HepG2 (cell line): ENCODE data around the gene SLC1A6. TPM values are rescaled to one million over a fixed set of nuclear protein-coding genes. Genes with fewer than 3 reads are reported as not detected.
"Not testable (repeated sequence)": the region's sequence is repeated elsewhere in the genome, so short reads cannot be mapped to it uniquely, and the experiment has no call there.

Experiments
- ATAC-seq: fragments of 200-7000 bp; cut with Tn5 transposase; 3 replicates; pipeline ENCODE4 v1.9.1; 2020; ENCODE audit warnings: mild to moderate bottlenecking, moderate library complexity
- BruUV-seq: library from RNA; stranded (reverse); fragments of 400-500 nt; replicated peaks from 2 replicates; lab custom pipeline; 2021; lab: Mats Ljungman, UMichigan
- CTCF ChIA-PET: fragments of 300-600 bp; formaldehyde crosslinking; extraction: SDS; loops from one replicate; lab custom pipeline; 2021; ENCODE audit warnings: low total read pairs, inconsistent platforms, low intra/inter-chr PET ratio; lab: Yijun Ruan, JAX
- POLR2A ChIA-PET: fragments of 350-600 bp; sonication (Branson Sonifier 250); formaldehyde crosslinking; loops from one replicate; lab custom pipeline; 2020; ENCODE audit warnings: antibody characterized with exemption, inconsistent platforms; lab: Yijun Ruan, JAX
- DNase-seq: peaks from one replicate; pipeline ENCODE4 v3.0.0-alpha.2; 2015; ENCODE audit warnings: low spot score
- FAIRE-seq: peaks from 3 replicates; lab custom pipeline; 2011; peaks lifted over from hg19 to GRCh38; lab: Jason Lieb, UNC
- H2AFZ ChIP-seq: one replicate; pipeline ENCODE4 v1.6.1; 2011; ENCODE audit warnings: low read length, inconsistent platforms
- H3K27ac ChIP-seq: fragments of 300-600 bp; 3 replicates; pipeline ENCODE4 v1.8.0; 2011; ENCODE audit warnings: mixed run types, mild to moderate bottlenecking, mixed read lengths, low read length, inconsistent platforms; ENCODE audit not compliant: insufficient read depth; ENCODE audit errors: extremely low read length
- H3K27me3 ChIP-seq, 2 experiments: fragments of 200-600 bp in 1 of 2; 2 replicates in 1 of 2; 3 replicates in 1 of 2; pipeline versions ENCODE4 v1.6.0 to v1.8.0; 2011; ENCODE audit warnings: low read length in 2 of 2, mild to moderate bottlenecking in 2 of 2, moderate library complexity in 2 of 2, inconsistent platforms in 1 of 2; ENCODE audit not compliant: insufficient read depth in 2 of 2, control insufficient read depth in 1 of 2
- H3K36me3 ChIP-seq, 2 experiments: fragments of 200-600 bp in 1 of 2; replicated peaks in 1 of 2; 2 replicates in 1 of 2; 3 replicates in 1 of 2; pipeline versions ENCODE4 v1.5.1 to v1.8.0; 2011; ENCODE audit warnings: low read length in 2 of 2, inconsistent platforms in 1 of 2; ENCODE audit not compliant: insufficient read depth in 2 of 2, control insufficient read depth in 1 of 2
- H3K4me1 ChIP-seq: 2 replicates; pipeline ENCODE4 v1.5.1; 2012; ENCODE audit warnings: low read length, inconsistent platforms; ENCODE audit not compliant: insufficient read depth
- H3K4me2 ChIP-seq: 2 replicates; pipeline ENCODE4 v1.6.0; 2011; ENCODE audit warnings: low read depth, low read length, inconsistent platforms
- H3K4me3 ChIP-seq, 3 experiments: fragments of 200-600 bp in 1 of 3; sonication (generic), shearing (Covaris generic) in 1 of 3; replicated peaks in 1 of 3; 2 replicates each; pipeline ENCODE4 v1.5.1; 2011 to 2016; ENCODE audit warnings: low read length in 3 of 3, inconsistent platforms in 2 of 3, low read depth in 2 of 3, mild to moderate bottlenecking in 2 of 3, control low read depth in 1 of 3, mixed read lengths in 1 of 3; ENCODE audit not compliant: insufficient read depth in 1 of 3
- H3K79me2 ChIP-seq: one replicate; pipeline ENCODE4 v1.6.1; 2011; ENCODE audit warnings: low read length, inconsistent platforms; ENCODE audit not compliant: insufficient read depth
- H3K9ac ChIP-seq: 2 replicates; pipeline ENCODE4 v1.6.0; 2011; ENCODE audit warnings: mild to moderate bottlenecking, low read depth, low read length, inconsistent platforms; ENCODE audit not compliant: insufficient read depth
- H3K9me3 ChIP-seq: 2 replicates; pipeline ENCODE4 v1.5.1; 2012; ENCODE audit warnings: mild to moderate bottlenecking, low read length
- H4K20me1 ChIP-seq: 2 replicates; pipeline ENCODE4 v1.6.0; 2011; ENCODE audit warnings: inconsistent platforms, mild to moderate bottlenecking, low read length, moderate library complexity; ENCODE audit not compliant: insufficient read depth
- MEF2D ChIP-seq: sonication (generic); formaldehyde crosslinking; IDR thresholded peaks from 2 replicates; pipeline ENCODE4 v1.5.1; 2020; ENCODE audit warnings: mild to moderate bottlenecking, missing genetic modification reagents
- ZBED4 ChIP-seq: sonication (generic); formaldehyde crosslinking; IDR thresholded peaks from 2 replicates; pipeline ENCODE4 v1.4.0; 2020; ENCODE audit warnings: missing genetic modification reagents, borderline replicate concordance
- ZNF709 ChIP-seq: sonication (generic); formaldehyde crosslinking; IDR thresholded peaks from 2 replicates; pipeline ENCODE4 v1.5.0; 2020; ENCODE audit warnings: mild to moderate bottlenecking, missing genetic modification reagents
- WGBS: methylation state at CpG from one replicate; pipeline ENCODE4 v1.1.6; 2017; ENCODE audit warnings: low lambda C conversion rate; 5-methylcytosine and 5-hydroxymethylcytosine counted together
- in situ Hi-C: cut with HindIII; loops from 2 replicates; pipeline ENCODE4 v1.10.0; 2017; ENCODE audit warnings: low pct_unique_long_range_greater_than_20kb; ENCODE audit not compliant: extremely low pct_ligation_motif_present
- intact Hi-C: fragments of 100-400 bp; cut with micrococcal nuclease; formaldehyde crosslinking; loops from one replicate; pipeline ENCODE4 v1.10.0; 2022; ENCODE audit not compliant: unreplicated experiment
- polyA plus RNA-seq, 8 experiments: library from polyadenylated mRNA; depleted of rRNA in 3 of 8; stranded (reverse) in 7 of 8; unstranded in 1 of 8; fragments of >200 nt; fragmentation: Illumina TruSeq in 4 of 8; extraction: Trizol in 4 of 8; gene quantifications; 2 replicates each; pipeline versions ENCODE4 v1.2.1 to v1.2.3, GENCODE V29; 2011 to 2016; ENCODE audit warnings: low read depth in 4 of 8, missing spikeins in 1 of 8, mixed read lengths in 1 of 8; ENCODE audit not compliant: insufficient read depth in 1 of 8
- total RNA-seq, 5 experiments: library from RNA; depleted of rRNA; stranded (reverse); fragments of >200 nt; fragmentation: Illumina TruSeq; extraction: Trizol; gene quantifications; 2 replicates each; pipeline ENCODE4 v1.2.3, GENCODE V29; 2016; ENCODE audit warnings: low read depth in 1 of 5

Gene SLC1A6
- total and polyA plus RNA-seq, 2 of the 13 experiments (the other 11 are each of a cell fraction or from before 2014, with no cell fraction given) = not detected

GRCh38 chr19:14950421-14950820 lies 29.2 kb downstream of the SLC1A6 start (continued):
- no peak for TF ChIP-seq ZBED4 (CRISPR knock-in tag)
- TF ChIP-seq, all 625 proteins: peak for 0

GRCh38 chr19:14949876-14950275 lies 29.8 kb downstream of the SLC1A6 start:
- ATAC-seq = no peak
- Histone ChIP-seq H2AFZ (no peak overlapping the region), H3K4me1 (no peaks in the 10 kb centered on the region), H3K27ac (no peak overlapping the region), H3K4me2 (no peak overlapping the region), H3K36me3 (no peaks in the 10 kb centered on the region), H3K27me3 (0 out of 5 replicates have a peak, but pooled peaks cover 0 to 4% of the 10 kb centered on the region in 2 experiments), H3K79me2 (no peaks in the 10 kb centered on the region), H3K4me3 (no peak overlapping the region), H3K9ac (no peak overlapping the region), H4K20me1 (no peaks in the 10 kb centered on the region), H3K9me3 (no peaks in the 10 kb centered on the region)
- FAIRE-seq = no peak
- intact Hi-C loops (no loop called here), in situ Hi-C loops (no loop called here)
- CTCF ChIA-PET = no interaction called here
- WGBS = 10% methylated on average over 8 of the region's 8 CpGs
- BruUV-seq = no TSS peak
- DNase-seq = no peak
- TF ChIP-seq ZNF709 (CRISPR knock-in tag) (no peak), MEF2D (CRISPR knock-in tag) (no peak)
- POLR2A ChIA-PET = no interaction called here

GRCh38 chr19:14949413-14949812 lies 30.3 kb downstream of the SLC1A6 start:
- H3K9ac ChIP-seq, CTCF ChIA-PET, H3K27me3 ChIP-seq, FAIRE-seq, H3K79me2 ChIP-seq, H2AFZ ChIP-seq, H3K4me2 ChIP-seq, H3K4me3 ChIP-seq, H3K9me3 ChIP-seq, DNase-seq, H4K20me1 ChIP-seq, BruUV-seq, in situ Hi-C loops, ATAC-seq, H3K27ac ChIP-seq, POLR2A ChIA-PET, H3K4me1 ChIP-seq, H3K36me3 ChIP-seq, intact Hi-C loops: not testable (repeated sequence)
- WGBS = 46% methylated on average over 10 of the region's 10 CpGs
